T-helper 2 cell (primary cell): ENCODE measurements around the gene PTCD1.

Experiments
- DNase-seq, 5 experiments: peaks; one replicate each; pipeline versions ENCODE4 v3.0.0 to v3.0.0-alpha.2; 2012 to 2022

PTCD1 gene

DNA sequence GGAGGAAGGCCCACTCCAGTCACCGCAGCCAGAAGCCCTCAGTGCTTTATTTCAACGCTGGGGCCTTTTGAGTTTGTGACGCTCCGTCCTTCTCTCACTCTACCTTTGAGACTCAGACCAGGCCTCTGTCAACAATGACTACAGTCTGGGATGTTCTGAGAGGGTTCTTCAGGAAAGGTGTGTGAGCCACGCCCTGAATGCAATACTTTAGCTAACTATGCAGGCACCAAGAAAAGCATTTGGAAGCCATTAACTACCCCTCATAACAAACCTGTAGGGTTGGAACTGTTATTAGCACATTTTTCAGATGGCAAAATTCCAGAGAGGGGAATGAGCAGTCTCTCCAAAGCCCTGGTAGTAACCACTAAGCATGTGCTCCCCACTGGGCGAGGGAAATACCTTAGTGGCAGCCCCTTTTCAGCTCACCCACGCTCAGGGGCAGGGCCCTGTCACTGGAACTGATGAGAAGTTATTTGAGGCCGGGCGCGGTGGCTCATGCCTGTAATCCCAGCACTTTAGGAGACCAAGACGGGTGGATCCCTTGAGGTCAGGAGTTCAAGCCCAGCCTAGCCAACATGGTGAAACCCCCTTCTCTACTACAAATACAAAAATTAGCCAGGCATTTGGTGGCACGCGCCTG is 69.7 kb downstream of the PTCD1 start:
- no peak for DNase-seq
